Adipocyte (in vitro differentiated cells): Measurements from ENCODE around the gene NUTM2F.
"Not testable (repeated sequence)": the region's sequence is repeated elsewhere in the genome, so short reads cannot be mapped to it uniquely, and the experiment has no call there.

Source experiments
- DNase-seq: peaks from one replicate; pipeline ENCODE4 v3.0.0-alpha.2; 2015; ENCODE audit warnings: low read depth
- H3K27me3 ChIP-seq: replicated peaks from 2 replicates; pipeline ENCODE4 v1.7.0; 2013; ENCODE audit warnings: mild to moderate bottlenecking, low read length, moderate library complexity; ENCODE audit not compliant: control insufficient read depth, insufficient read depth
- H3K36me3 ChIP-seq: 2 replicates; pipeline ENCODE4 v1.7.0; 2013; ENCODE audit warnings: low read length, mild to moderate bottlenecking, moderate library complexity; ENCODE audit not compliant: control insufficient read depth, insufficient read depth, severe bottlenecking
- H3K4me1 ChIP-seq: 2 replicates; pipeline ENCODE4 v1.7.0; 2013; ENCODE audit warnings: mild to moderate bottlenecking, low read length, moderate library complexity; ENCODE audit not compliant: control insufficient read depth, insufficient read depth
- H3K4me3 ChIP-seq: 2 replicates; pipeline ENCODE4 v1.7.0; 2013; ENCODE audit warnings: mild to moderate bottlenecking, low read length, moderate library complexity
- H3K9ac ChIP-seq: 2 replicates; pipeline ENCODE4 v1.7.0; 2013; ENCODE audit warnings: mild to moderate bottlenecking, low read length, moderate library complexity
- H3K9me3 ChIP-seq: 2 replicates; pipeline ENCODE4 v1.7.0; 2013; ENCODE audit warnings: mild to moderate bottlenecking, low read length, moderate library complexity; ENCODE audit not compliant: control insufficient read depth

The NUTM2F gene

DNA sequence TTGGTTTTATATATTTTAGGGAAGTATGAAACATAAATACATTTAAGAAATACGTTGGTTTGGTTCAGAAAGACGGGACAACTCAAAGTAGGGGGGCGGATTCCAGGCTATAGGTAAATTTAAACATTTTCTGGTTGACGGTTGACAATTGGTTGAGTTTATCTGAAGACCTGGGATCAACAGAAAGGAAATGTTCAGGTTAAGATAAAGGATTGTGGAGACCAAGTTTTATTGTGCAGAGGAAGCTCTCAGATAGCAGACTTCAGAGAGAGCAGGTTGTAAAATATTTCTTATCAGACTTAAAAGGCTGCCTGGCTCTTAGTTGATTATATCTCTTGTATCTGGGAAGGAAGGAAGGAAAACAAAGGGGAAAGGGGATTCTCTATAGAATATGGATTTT is 51.4 kb downstream of the NUTM2F start:
- H3K36me3 ChIP-seq = peaks cover 21% of the 10 kb centered on the region
- H3K9me3 ChIP-seq, H3K4me1 ChIP-seq, DNase-seq, H3K9ac ChIP-seq, H3K27me3 ChIP-seq, H3K4me3 ChIP-seq: not testable (repeated sequence)

DNA sequence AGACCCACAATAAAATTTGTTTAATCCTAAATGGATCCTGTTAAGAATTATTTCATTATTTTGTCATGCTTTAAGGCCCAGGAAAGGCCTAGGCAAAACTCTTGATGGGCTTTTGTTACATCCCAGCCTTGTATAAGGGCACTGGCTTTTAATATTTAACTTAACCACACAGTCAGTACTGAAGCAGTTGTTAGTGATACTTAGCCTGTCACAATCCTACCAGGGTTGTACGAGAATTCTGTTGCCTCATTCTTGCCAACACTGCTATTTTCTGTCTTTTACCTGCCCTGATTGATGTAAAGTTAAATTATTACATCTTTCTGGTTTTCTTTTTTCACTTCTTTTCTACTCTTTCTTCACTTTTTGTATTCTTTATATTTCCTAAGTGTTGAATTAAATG is 58.4 kb downstream of the NUTM2F start:
- no peaks in the 10 kb centered on the region for H3K27me3 ChIP-seq
- peaks cover 3% of the 10 kb centered on the region for H3K9me3 ChIP-seq
- no peak for DNase-seq
- no peaks in the 10 kb centered on the region for H3K36me3 ChIP-seq
- no peak overlapping the region for H3K4me3 ChIP-seq
- no peaks in the 10 kb centered on the region for H3K4me1 ChIP-seq
- no peak overlapping the region for H3K9ac ChIP-seq

DNA sequence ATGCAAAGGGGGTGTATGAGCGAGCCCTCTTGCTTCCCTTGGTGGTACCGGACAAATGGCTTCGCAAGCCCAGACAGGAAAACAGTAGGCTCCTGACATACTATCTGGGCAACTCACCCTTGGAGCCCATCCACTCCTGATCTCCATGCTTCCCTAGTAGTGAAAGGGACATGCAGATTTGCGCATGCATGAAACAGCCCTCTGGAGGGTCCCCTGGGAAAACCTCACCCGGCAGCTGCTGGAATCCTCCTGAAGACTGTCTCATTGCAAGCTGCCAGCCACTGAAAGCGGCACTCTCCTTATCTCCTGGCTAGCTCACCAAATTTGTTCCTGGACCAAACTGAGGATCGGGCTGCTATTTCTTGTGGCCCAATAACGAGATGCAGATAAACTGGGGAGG is 59.2 kb downstream of the NUTM2F start:
- no peak for DNase-seq
- Histone ChIP-seq H3K4me1 (no peaks in the 10 kb centered on the region), H3K9me3 (peaks cover 3% of the 10 kb centered on the region), H3K27me3 (no peaks in the 10 kb centered on the region), H3K4me3 (no peak overlapping the region), H3K36me3 (no peaks in the 10 kb centered on the region), H3K9ac (no peak overlapping the region)
